ENCODE measurements around the gene SWT1.

- TF ChIP-seq, protein P1, sequence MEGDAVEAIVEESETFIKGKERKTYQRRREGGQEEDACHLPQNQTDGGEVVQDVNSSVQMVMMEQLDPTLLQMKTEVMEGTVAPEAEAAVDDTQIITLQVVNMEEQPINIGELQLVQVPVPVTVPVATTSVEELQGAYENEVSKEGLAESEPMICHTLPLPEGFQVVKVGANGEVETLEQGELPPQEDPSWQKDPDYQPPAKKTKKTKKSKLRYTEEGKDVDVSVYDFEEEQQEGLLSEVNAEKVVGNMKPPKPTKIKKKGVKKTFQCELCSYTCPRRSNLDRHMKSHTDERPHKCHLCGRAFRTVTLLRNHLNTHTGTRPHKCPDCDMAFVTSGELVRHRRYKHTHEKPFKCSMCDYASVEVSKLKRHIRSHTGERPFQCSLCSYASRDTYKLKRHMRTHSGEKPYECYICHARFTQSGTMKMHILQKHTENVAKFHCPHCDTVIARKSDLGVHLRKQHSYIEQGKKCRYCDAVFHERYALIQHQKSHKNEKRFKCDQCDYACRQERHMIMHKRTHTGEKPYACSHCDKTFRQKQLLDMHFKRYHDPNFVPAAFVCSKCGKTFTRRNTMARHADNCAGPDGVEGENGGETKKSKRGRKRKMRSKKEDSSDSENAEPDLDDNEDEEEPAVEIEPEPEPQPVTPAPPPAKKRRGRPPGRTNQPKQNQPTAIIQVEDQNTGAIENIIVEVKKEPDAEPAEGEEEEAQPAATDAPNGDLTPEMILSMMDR (conservative IDR thresholded peaks at IDR 0.05) = no peak
- TF ChIP-seq EZH2 (IDR thresholded peaks at IDR 0.05; ENCODE audit: low read depth) = no peak
These were observed 27.3 kb upstream of the SWT1 start for GRCh38 chr1:185129708-185130107.
